GM23338 (cell line): ENCODE results near the gene STRIP1. TPM values are rescaled to one million over a fixed set of nuclear protein-coding genes. Genes with fewer than 3 reads are reported as not detected.

Experiments used
- ATAC-seq: fragments of 200-7000 bp; cut with Tn5 transposase; 3 replicates; pipeline ENCODE4 v1.9.1; 2020
- DNase-seq: peaks from one replicate; pipeline ENCODE4 v3.0.0-alpha.2; 2015; ENCODE audit warnings: low spot score
- H2AFZ ChIP-seq: fragments of 200-600 bp; sonication (generic); 2 replicates; pipeline ENCODE4 v1.8.0; 2016; ENCODE audit warnings: antibody characterized with exemption, mild to moderate bottlenecking, moderate library complexity
- H3F3A ChIP-seq: fragments of 200-600 bp; sonication (generic); replicated peaks from 2 replicates; pipeline ENCODE4 v1.8.0; 2017; ENCODE audit warnings: antibody characterized with exemption, mixed run types, low read depth
- H3K27ac ChIP-seq: fragments of 200-600 bp; sonication (generic); 2 replicates; pipeline ENCODE4 v1.6.1; 2016; ENCODE audit warnings: low read depth
- H3K27me3 ChIP-seq: fragments of 200-600 bp; sonication (generic); 2 replicates; pipeline ENCODE4 v1.8.0; 2016; ENCODE audit warnings: mild to moderate bottlenecking, mixed run types, moderate library complexity; ENCODE audit not compliant: insufficient read depth
- H3K36me3 ChIP-seq: fragments of 200-600 bp; sonication (generic); 2 replicates; pipeline ENCODE4 v1.8.0; 2016; ENCODE audit warnings: mild to moderate bottlenecking; ENCODE audit not compliant: insufficient read depth
- H3K4me1 ChIP-seq: fragments of 200-600 bp; sonication (generic); 2 replicates; pipeline ENCODE4 v1.8.0; 2016; ENCODE audit warnings: mild to moderate bottlenecking, moderate library complexity; ENCODE audit not compliant: insufficient read depth
- H3K4me2 ChIP-seq: fragments of 200-600 bp; sonication (generic); 2 replicates; pipeline ENCODE4 v1.7.1; 2017; ENCODE audit warnings: mixed run types
- H3K4me3 ChIP-seq: fragments of 200-600 bp; sonication (generic); 2 replicates; pipeline ENCODE4 v1.6.1; 2016; ENCODE audit warnings: mixed run types
- H3K79me2 ChIP-seq: fragments of 200-600 bp; sonication (generic); replicated peaks from 2 replicates; pipeline ENCODE4 v1.8.0; 2017; ENCODE audit warnings: mild to moderate bottlenecking; ENCODE audit not compliant: insufficient read depth
- H3K9me2 ChIP-seq: fragments of 200-600 bp; sonication (generic); 2 replicates; pipeline ENCODE4 v1.8.0; 2017; ENCODE audit not compliant: insufficient read depth
- H4K20me1 ChIP-seq: fragments of 200-600 bp; sonication (generic); replicated peaks from 2 replicates; pipeline ENCODE4 v1.8.0; 2017; ENCODE audit warnings: mild to moderate bottlenecking; ENCODE audit not compliant: insufficient read depth
- H3K27ac Mint-ChIP-seq: 2 replicates; pipeline ENCODE4 v1.8.0; 2020; ENCODE audit warnings: inconsistent platforms, mild to moderate bottlenecking, moderate library complexity, mixed read lengths
- H3K27me3 Mint-ChIP-seq: 3 replicates; pipeline ENCODE4 v1.8.0; 2022; ENCODE audit warnings: low read depth, mild to moderate bottlenecking, moderate library complexity, mixed read lengths, inconsistent platforms; ENCODE audit not compliant: insufficient read depth, poor library complexity
- H3K36me3 Mint-ChIP-seq: 3 replicates; pipeline ENCODE4 v1.8.0; 2021; ENCODE audit warnings: low read depth, mild to moderate bottlenecking, inconsistent platforms, moderate library complexity, mixed read lengths
- H3K4me1 Mint-ChIP-seq: 3 replicates; pipeline ENCODE4 v1.8.0; 2020; ENCODE audit warnings: mild to moderate bottlenecking, inconsistent platforms, mixed read lengths
- H3K4me3 Mint-ChIP-seq: 3 replicates; pipeline ENCODE4 v1.8.0; 2021; ENCODE audit warnings: moderate library complexity, mild to moderate bottlenecking, inconsistent platforms, mixed read lengths
- H3K9me3 Mint-ChIP-seq: 3 replicates; pipeline ENCODE4 v1.8.0; 2020; ENCODE audit warnings: moderate library complexity, mild to moderate bottlenecking, inconsistent platforms, mixed read lengths
- CREB1 ChIP-seq: fragments of 250-450 bp; sonication (Bioruptor Pico); IDR thresholded peaks from 2 replicates; pipeline ENCODE4 v1.5.0; 2020; ENCODE audit warnings: low read depth, mild to moderate bottlenecking, moderate library complexity
- EZH2 ChIP-seq: fragments of 200-600 bp; sonication (generic); IDR thresholded peaks from one replicate; pipeline ENCODE4 v1.8.0; 2017; ENCODE audit warnings: antibody characterized with exemption, mild to moderate bottlenecking, low read depth; ENCODE audit not compliant: unreplicated experiment
- EZH2phosphoT487 ChIP-seq: fragments of 200-600 bp; sonication (generic); IDR thresholded peaks from one replicate; pipeline ENCODE4 v1.8.1; 2018; ENCODE audit warnings: antibody characterized with exemption; ENCODE audit not compliant: unreplicated experiment
- JUNB ChIP-seq: IDR thresholded peaks from one replicate; pipeline ENCODE4 v1.6.1; 2016; ENCODE audit warnings: antibody characterized with exemption; ENCODE audit not compliant: unreplicated experiment
- NANOG ChIP-seq: IDR thresholded peaks from 2 replicates; pipeline ENCODE4 v1.6.1; 2016; ENCODE audit warnings: antibody characterized with exemption, borderline replicate concordance
- REST ChIP-seq: IDR thresholded peaks from one replicate; pipeline ENCODE4 v1.6.1; 2018; ENCODE audit warnings: antibody characterized with exemption; ENCODE audit not compliant: unreplicated experiment
- STAT1 ChIP-seq: IDR thresholded peaks from one replicate; pipeline ENCODE4 v1.6.1; 2016; ENCODE audit warnings: antibody characterized with exemption; ENCODE audit not compliant: unreplicated experiment
- ZNF114 ChIP-seq: fragments of 250-450 bp; sonication (Bioruptor Pico); IDR thresholded peaks from 2 replicates; pipeline ENCODE4 v1.5.0; 2020; ENCODE audit warnings: mild to moderate bottlenecking, moderate library complexity
- ZNF331 ChIP-seq: fragments of 250-450 bp; sonication (Bioruptor Pico); IDR thresholded peaks from 2 replicates; pipeline ENCODE4 v1.5.0; 2020; ENCODE audit warnings: low read depth, mild to moderate bottlenecking, moderate library complexity
- ZNF462 ChIP-seq: fragments of 250-450 bp; sonication (Bioruptor Pico); IDR thresholded peaks from 2 replicates; pipeline ENCODE4 v1.5.0; 2020; ENCODE audit warnings: mild to moderate bottlenecking, moderate library complexity
- polyA plus RNA-seq: library from polyadenylated mRNA; unstranded; fragments of >200 nt; fragmentation: Nextera tagmentation; extraction: Ambion mirVana; gene quantifications from 2 replicates; pipeline ENCODE4 v1.2.1, GENCODE V29; 2016
- total RNA-seq: library from RNA; depleted of rRNA; stranded (reverse); fragments of >200 nt; shearing (Covaris generic); gene quantifications from 2 replicates; pipeline ENCODE4 v1.2.3, GENCODE V29; 2014

The STRIP1 gene
- total and polyA plus RNA-seq, 2 experiments from 2014 or later = 17.2 to 50.6 TPM

- TF ChIP-seq ZNF462 (CRISPR knock-in tag) = no peak
- no peak for TF ChIP-seq ZNF331 (CRISPR knock-in tag)
- TF ChIP-seq REST = no peak
- TF ChIP-seq JUNB = no peak
These were observed 24.2 kb downstream of the STRIP1 start (continued) for GRCh38 chr1:110058591-110058990.

GRCh38 chr1:110059133-110059863 lies 24.9 kb downstream of the STRIP1 start:
- ATAC-seq (no peak), DNase-seq (no peak)
- Mint-ChIP-seq H3K27ac (no peak overlapping the region), H3K36me3 (peaks cover 57% of the 10 kb centered on the region), H3K4me1 (no peaks in the 10 kb centered on the region; the same call in 2 of the 3 replicates), H3K4me3 (no peak overlapping the region), H3K27me3 (peaks cover 12% of the 10 kb centered on the region), H3K9me3 (no peaks in the 10 kb centered on the region)
- Histone ChIP-seq H3K4me3 (no peak overlapping the region), H3K27ac (no peak overlapping the region), H3K9me2 (no peaks in the 10 kb centered on the region), H3F3A (no peaks in the 10 kb centered on the region), H3K4me1 (no peaks in the 10 kb centered on the region), H3K79me2 (no peaks in the 10 kb centered on the region), H4K20me1 (peaks cover 10% of the 10 kb centered on the region), H3K4me2 (no peak overlapping the region), H3K36me3 (peaks cover 15% of the 10 kb centered on the region), H3K27me3 (peaks cover 5% of the 10 kb centered on the region; the same call in 1 of the 2 replicates), H2AFZ (no peak overlapping the region)
- TF ChIP-seq NANOG (no peak), EZH2phosphoT487 (no peak), CREB1 (CRISPR knock-in tag) (no peak), JUNB (no peak), ZNF114 (CRISPR knock-in tag) (no peak), EZH2 (no peak), STAT1 (no peak)
